Loucy (cell line): ENCODE results near the gene WNT5A.

Experiments used
- CTCF ChIP-seq: fragments of 200-600 bp; sonication (generic); conservative IDR thresholded peaks from 2 replicates; pipeline ENCODE4 v1.5.1; 2014; ENCODE audit warnings: mild to moderate bottlenecking, antibody characterized with exemption, low read length
- EZH2phosphoT487 ChIP-seq: fragments of 200-600 bp; IDR thresholded peaks from 2 replicates; pipeline ENCODE4 v1.6.1; 2018; ENCODE audit warnings: antibody characterized with exemption, mild to moderate bottlenecking, moderate library complexity, borderline replicate concordance

- TF ChIP-seq CTCF (no peak), EZH2phosphoT487 (no peak)
Measured at GRCh38 chr3:55481744-55482495, 5.2 kb downstream of the WNT5A start.
